Sigmoid colon (tissue), 4 donors: ENCODE data around the gene COPA.

Source experiments
- CTCF ChIP-seq, 4 experiments: fragments of 450-650 bp in 3 of 4; fragments of 200-600 bp in 1 of 4; IDR thresholded peaks; one replicate each; pipeline ENCODE4 v1.5.1; 2016 to 2019; ENCODE audit warnings: antibody characterized with exemption in 4 of 4, mild to moderate bottlenecking in 3 of 4, moderate library complexity in 2 of 4
- POLR2AphosphoS5 ChIP-seq, 4 donors: sonication (generic); formaldehyde crosslinking; IDR thresholded peaks; one replicate each; pipeline ENCODE4 v1.6.1; 2017; ENCODE audit warnings: antibody characterized with exemption in 4 of 4

DNA sequence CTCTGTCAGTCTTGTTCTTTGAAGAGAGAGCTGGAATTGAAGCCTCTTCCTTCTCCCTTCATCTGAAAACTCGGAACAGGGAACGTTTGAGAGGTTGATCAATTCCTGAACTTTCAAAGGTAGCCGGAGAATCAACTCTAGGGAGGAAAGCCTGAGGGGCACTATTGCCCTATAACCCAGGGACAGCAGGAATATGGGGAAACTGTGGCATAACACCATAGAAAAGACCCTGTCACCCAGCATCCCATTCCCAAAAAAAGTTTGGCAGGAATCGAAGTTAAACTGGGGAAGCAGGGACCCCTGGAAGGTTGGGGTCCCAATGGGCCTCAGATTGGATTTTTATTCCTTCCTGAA lies 18.7 kb upstream of the COPA start:
- no peak for TF ChIP-seq CTCF (IDR thresholded peaks at IDR 0.05)
- TF ChIP-seq POLR2AphosphoS5 (IDR thresholded peaks at IDR 0.05), result no peak
